Muscle of back (tissue), 13 donors: ENCODE measurements around the gene RASA4. TPM values are rescaled to one million over a fixed set of nuclear protein-coding genes. Genes with fewer than 3 reads are reported as not detected.
"Not testable (repeated sequence)": the region's sequence is repeated elsewhere in the genome, so short reads cannot be mapped to it uniquely, and the experiment has no call there.

Experiments used
- DNase-seq, 3 donors: peaks; one replicate each; pipeline versions ENCODE4 v3.0.0 to v3.0.0-alpha.2; 2013
- long read RNA-seq, 9 donors: transcript quantifications; one replicate each; lab custom pipeline, GENCODE V29; 2026
- polyA plus RNA-seq, 10 donors: library from polyadenylated mRNA; unstranded; fragments of 120-200 nt; gene quantifications; one replicate each; pipeline ENCODE4 v1.2.1, GENCODE V29; 2013; ENCODE audit not compliant: insufficient read length in 10 of 10

Gene RASA4
- 10 to 100 TPM; 16.3 to 43.7 (median 27.8) TPM for polyA plus RNA-seq
- long read RNA-seq, donor 1, partial matches to known transcripts = 0 of 3 reads
- long read RNA-seq, donor 1, other reads (novel, unspliced or antisense) = 0 of 3 reads
- long read RNA-seq, donor 2 = 0 reads
- long read RNA-seq, donor 3 = 0 reads
- long read RNA-seq, donor 4 = 0 reads
- long read RNA-seq, donor 5, partial matches to known transcripts = 0 of 1 reads
- long read RNA-seq, donor 5, other reads (novel, unspliced or antisense) = 0 of 1 reads
- long read RNA-seq, donor 6, partial matches to known transcripts = 8 of 9 reads
- long read RNA-seq, donor 6, other reads (novel, unspliced or antisense) = 0 of 9 reads
- long read RNA-seq, donor 7 = 0 reads
- long read RNA-seq, donor 8 = 0 reads
- long read RNA-seq, donor 9, partial matches to known transcripts = 0 of 1 reads
- long read RNA-seq, donor 9, other reads (novel, unspliced or antisense) = 0 of 1 reads

DNA sequence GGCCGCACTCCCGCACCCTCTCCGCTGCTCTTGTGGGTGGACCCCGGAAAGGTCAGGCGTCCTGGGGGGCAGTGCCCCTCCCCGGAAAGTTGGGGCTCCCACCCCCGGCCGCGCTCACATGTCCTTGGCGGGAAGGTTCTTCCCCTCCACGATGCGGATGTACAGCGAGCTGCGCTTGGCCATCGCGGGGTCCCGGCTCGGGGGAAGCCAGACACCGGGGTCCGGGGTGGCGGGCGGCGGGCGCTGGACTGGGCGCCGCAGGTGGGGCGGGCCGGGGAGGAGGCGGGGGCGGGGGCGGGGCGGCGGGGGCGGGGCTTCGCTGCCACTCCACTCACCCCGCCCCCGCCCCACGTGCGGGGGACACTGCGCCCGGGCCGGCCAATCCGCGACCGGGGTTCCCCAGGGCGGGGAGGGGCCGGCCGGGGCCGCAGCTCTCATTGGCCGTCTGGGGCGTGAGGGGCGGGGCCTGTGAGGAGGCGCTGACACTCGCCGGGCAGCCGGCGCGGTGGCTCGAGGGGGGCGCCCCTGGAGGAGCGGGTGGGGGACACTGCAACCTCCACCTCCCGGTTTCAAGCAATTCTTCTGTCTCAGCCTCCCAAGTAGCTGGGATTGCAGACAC, at the start of gene RASA4:
Gene RASA4, minus strand, starts transcription at position 250 of the 619 bp plus-strand sequence. Its CDS starts 67 bp downstream, at position 183.
- DNase-seq = peak in 2 of 3 donors; percentile 34 to 46

DNA sequence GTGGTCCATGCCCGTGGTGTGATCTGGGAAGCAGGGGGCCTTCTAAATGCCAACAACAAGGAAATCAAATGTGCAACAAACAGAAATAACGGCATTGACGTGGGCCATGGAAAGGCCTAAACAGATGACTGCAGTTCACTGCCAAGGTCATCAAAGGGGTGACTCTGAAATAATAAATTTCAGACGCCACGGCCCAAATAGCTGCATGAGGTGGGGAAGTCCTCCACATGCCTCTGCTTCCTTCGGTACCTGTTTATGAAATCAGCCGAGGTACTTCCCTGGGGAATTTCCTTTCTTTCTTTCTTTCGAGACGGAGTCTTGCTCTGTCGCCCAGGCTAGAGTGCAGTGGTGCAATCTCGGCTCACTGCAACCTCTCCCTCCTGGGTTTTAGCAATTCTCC, 48.2 kb upstream of the RASA4 start:
- DNase-seq = not testable (repeated sequence)

DNA sequence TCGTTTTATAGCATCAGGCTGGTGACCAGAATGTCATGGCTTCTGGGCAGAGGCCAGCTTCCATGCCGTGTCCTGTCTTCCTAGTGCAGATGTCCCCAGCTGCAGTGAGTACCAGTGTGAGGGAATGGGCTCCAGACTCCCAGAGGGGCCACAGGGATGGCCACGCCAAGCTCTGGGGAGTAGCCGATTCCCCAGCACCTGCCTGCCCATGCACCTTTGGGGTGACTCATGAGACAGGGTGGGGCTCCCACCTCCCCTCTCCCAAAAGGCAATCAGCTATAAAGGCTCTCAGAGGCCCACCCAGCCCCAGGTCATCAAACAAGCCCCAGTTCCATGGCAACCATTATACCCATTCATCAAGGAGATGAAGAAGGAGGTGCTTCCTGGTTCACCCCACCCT, 33.4 kb upstream of the RASA4 start, which contains the start of gene SPDYE2B:
Gene SPDYE2B, plus strand, starts transcription at position 396 of the 400 bp plus-strand sequence. CDS start 2,030 bp downstream, outside the sequence.
- DNase-seq = not testable (repeated sequence)

DNA sequence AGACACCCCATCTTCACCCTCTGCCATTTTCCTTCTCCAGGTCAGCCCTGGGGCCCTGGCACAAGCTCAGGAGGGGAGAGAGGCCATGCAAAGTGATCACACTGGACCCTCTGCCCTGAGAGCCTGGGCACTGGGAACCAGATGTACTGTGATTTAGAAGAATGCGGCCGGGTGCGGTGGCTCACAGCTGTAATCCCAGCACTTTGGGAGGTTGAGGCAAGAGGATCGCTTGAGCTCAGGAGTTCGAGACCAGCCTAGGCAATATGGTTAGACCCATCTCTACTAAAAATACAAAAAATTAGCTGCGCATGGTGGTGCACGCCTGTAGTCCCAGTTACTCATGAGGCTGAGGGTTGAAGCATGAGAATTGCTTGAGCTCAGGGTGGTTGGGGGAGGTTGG, 31.3 kb upstream of the RASA4 start:
- not testable (repeated sequence) for DNase-seq

DNA sequence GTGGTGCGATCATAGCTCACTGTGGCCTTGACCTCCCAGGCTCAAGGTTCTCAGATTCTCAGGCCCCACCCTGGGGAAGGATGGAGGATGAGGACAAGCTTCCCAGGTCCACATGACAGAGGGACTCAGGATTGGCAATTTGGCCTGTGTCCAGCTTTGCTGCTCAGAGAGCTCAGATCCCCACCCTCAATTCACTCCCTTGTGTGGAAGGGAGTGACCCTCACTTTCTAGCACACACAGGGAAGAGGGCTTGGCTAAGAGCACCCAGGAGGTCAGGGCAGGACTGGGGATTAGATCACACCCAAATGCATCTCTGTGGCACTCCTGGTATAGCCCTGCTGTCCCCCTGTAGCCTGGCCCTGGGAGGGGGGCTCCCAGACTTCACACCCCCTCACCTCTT, 26.8 kb upstream of the RASA4 start:
- not testable (repeated sequence) for DNase-seq

DNA sequence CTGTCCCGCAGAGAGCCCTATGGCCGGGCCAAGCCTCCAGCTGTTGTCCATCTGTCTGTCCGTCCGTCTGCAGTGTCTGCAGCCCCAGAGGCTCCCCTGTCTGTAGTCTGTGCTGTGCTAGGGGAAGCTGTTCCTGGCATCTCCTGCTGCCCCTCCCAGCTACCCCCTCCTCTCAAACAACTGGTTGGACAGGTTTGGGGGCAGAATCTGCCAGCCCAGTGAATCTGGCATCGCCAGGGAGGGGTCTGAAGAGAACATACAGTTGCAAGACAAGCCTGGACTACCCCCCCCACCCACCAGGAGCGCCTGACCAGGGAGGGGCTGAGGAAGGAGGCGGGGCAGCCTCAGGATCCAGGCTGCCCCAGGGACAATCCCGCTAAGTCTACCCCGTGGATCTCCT, 26.1 kb upstream of the RASA4 start, which contains the start of gene UPK3BL1:
Gene UPK3BL1, minus strand, starts transcription at position 101 of the 400 bp plus-strand sequence. Its CDS starts 50 bp downstream, at position 51.
- DNase-seq = not testable (repeated sequence)

DNA sequence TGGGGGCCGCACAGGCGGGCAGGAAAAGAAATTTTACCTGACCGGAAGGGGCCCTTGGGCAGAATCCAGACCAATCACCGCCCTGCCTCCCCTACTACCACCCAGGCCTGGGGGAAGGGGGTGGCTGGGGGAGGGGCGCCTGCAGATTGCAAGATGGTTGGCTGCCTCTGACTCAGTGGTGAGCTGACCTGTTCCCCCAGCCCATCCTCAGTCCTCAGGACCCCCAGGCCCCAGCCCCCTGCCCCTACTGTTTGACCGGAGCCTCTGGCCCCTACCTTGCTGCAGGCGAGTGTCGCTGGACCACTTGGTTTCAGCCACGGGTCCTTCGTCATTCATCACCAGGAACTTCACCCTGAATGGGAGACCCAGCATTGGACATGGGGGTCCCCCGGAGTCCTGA, 22.3 kb upstream of the RASA4 start:
- DNase-seq = peak in 1 of 3 donors; percentile 0

DNA sequence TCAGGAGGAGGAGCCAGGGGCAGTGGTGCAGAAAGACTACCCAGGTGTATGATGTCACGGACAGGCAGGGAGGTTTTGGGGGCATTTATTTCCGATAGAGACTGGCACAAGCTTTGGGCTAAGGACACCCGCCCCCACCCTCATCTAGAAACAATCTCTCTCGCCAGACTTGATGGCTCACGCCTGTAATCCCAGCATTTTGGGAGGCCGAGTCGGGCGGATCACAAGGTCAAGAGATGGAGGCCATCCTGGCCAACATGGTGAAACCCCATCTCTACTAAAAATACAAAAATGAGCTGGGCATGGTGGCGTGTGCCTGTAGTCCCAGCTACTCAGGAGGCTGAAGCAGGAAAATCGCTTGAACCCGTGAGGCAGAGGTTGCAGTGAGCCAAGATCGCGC, 20.4 kb upstream of the RASA4 start:
- not testable (repeated sequence) for DNase-seq

DNA sequence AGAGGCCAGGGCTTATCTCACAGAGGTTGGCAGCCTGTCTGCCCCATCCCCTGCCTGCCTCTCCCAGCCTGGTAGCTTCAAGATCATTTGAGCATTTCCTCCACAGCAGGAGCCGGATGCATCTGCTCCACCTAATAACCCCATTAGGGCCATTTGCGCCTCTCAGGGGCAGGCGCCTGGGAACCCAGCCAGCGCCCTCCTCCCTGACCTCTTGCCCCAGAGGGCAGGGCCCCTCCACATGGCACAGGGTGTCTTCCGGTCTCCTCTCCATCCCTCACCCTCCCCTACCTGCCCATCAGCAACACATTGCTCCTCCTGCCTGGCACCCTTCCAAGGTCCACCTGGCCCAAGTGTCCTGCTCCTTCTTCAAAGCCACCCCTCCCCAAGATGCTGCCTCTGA, 18.8 kb upstream of the RASA4 start:
- DNase-seq = not testable (repeated sequence)

DNA sequence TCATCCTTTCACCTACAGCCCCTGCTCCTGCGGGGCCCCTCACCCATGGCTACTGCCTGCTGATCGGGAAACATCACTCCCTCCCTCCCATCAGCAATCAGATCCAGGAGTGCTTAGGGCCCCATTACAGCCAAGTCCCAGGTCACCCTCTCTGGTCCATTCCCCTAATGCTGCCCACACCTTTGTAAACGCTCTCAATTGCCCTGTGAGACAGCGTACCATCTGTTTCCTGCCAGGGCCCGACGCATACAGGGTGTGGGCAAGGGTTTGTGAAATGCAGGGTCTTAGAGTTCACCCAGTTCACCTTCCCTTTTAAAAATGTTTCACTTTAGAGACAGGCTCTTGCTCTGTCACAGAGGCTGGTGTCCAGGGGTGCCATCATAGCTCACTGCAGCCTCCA, 17.7 kb upstream of the RASA4 start:
- not testable (repeated sequence) for DNase-seq

DNA sequence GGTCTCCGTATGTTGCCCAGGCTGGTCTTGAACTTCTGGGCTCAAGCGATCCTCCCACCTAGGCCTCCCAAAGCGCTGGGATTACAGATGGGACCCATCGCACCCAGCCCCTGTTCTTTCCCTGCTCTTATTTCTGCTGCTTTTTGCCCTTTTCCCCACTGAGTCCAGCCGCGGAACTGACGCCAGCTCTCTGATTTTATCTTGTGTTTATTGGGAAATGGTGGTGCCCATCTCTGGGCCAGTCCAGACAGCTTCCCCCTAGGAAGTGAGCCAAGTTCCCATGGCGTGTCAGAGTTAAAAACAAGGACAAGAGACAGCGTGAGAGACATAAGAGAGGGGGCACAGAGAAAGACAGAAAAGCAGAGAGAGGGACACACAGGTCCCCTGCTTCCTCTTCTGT, 14.1 kb upstream of the RASA4 start:
- DNase-seq = not testable (repeated sequence)

DNA sequence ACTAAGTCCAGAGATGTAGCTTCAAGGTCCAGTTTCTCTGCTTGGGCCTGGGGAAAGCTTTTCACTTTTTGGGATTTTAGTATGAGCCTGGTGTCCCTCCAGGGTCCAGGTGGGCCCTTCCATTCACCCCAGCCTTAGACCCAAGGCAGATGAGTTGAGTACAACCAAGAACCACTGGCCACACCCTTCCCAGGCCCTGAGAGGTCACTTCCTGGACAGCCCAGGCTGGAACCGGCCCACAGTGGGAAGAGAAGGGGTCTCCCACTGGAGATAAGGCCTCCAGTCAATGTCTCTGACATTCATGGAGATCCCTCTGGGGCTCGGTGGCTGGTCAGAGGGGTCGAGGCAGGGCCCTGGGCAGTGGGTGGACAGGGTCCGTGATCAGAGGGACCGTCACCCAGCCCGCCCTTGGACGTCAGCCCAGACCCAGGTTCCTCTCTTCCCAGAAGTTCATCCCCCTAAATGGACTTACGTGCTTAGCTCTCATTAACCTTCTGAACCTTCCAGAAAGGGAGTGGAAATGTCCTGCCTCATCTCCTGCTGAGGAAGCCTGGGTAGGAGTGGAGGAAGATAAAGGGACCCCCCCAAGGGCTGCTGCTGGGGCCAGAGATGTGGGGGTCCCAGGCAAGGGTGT, 10.8 kb upstream of the RASA4 start:
- not testable (repeated sequence) for DNase-seq

DNA sequence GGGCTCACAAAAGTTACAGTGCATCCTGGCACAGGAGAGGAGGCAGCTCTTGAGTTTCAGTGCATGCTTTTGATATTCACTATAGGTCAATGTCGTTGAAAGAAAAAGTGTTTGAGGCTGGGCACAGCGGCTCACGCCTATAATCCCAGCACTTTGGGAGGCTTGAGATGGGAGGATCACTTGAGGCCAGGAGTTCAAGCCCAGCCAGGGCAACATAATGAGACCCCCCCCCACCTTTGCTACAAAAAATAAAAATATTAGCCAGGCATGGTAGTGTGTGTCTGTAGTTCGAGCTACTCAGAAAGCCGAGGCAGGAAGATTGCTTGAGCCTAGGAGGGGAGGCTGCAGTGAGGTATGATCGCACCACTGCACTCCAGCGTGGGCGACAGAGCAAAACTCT, 1.6 kb upstream of the RASA4 start:
- DNase-seq = peak in 1 of 3 donors; percentile 0

DNA sequence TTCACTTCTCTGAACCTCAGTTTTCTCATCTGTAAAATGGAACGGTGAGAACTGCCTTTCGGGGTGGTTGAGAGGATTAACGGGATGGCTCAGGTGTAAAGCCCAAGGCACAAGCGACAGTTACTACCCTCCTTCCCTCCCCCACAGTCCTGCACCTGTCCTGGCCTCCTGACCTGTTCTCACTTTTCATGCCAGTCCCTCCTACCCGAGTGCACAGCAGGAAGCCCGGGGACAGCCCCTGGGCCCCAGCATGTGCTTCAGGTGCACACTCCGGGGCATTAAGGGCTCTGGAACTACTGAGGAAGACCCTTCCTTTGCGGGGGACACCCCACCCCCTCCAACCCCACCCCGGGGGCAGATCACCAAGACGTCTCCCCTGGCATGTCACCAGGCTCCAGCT, 626 bp downstream of the RASA4 start:
- not testable (repeated sequence) for DNase-seq

DNA sequence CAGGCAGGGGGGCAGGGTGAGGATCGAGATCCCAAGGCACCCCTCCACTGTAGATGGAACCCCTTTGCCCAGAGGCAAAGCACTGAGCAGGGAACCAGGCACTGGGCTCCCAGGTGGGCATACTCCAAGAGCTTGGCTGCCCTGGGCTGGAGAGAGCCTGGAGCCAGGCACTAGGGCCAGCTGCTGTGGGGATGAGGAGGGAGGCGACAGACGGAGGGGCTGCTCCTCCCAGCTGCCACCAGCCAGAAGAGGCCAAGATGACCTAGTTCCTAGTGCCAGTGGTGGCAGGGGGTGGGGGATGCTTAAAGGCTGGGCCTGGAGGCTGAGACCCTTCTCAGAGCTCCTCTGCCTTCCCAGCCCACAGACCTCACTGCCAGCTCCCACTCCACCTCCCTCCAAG, 1.7 kb downstream of the RASA4 start:
- DNase-seq = not testable (repeated sequence)

DNA sequence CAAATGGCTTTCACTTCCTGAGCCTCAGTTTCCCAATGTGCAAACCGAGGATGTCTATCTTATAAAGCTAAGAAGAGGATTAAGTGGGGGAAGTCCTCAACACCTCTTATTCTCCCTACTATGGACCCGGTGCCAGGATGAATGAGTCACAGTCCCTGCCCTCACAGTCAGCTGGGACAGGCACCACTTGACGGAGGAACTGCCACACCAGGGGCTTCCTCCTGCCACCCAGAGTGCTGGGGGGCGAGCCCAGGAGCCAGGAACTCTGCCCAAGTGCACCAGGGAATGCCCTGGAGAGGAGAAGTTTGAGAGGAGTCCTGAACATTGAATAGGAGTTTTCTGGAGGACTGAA, 2.2 kb downstream of the RASA4 start:
- DNase-seq = not testable (repeated sequence)

DNA sequence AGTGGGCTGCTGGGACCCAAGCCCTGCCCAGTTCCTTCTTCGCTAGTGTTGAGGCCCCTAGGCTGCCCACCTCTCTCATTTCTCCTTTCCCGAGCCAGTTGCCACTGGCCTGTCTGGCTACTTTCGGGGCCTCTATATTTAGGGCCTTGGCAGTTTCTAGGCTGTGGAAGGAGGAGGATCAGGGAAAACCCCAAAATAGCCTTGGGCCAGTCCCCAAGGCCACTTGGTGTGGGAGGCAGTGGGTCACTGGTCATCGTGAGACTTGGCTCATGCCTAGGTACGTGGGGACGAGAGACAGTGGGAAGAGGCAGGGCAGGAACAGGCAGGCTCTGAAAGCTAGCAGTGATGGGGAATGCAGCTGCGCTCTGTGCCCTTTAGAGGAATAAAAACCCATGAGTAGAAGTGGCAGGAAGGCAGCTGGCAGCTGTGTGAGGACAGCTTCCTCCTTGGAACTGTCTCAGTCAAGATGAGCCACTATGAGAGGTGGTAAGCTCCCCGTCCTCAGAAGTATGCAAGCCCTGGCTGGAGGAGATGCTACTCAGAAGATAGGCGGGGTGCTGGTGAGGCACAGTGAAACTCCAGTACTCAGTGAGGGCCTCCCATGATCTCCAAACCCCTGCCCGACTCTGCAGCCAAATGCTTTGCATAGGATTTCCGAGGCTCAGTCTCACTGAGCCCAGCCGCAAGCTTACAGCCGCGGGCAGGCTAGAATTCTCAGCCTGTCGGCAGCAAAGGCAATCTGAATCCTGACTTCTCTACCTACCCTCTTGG, 2.8 kb downstream of the RASA4 start:
- not testable (repeated sequence) for DNase-seq

DNA sequence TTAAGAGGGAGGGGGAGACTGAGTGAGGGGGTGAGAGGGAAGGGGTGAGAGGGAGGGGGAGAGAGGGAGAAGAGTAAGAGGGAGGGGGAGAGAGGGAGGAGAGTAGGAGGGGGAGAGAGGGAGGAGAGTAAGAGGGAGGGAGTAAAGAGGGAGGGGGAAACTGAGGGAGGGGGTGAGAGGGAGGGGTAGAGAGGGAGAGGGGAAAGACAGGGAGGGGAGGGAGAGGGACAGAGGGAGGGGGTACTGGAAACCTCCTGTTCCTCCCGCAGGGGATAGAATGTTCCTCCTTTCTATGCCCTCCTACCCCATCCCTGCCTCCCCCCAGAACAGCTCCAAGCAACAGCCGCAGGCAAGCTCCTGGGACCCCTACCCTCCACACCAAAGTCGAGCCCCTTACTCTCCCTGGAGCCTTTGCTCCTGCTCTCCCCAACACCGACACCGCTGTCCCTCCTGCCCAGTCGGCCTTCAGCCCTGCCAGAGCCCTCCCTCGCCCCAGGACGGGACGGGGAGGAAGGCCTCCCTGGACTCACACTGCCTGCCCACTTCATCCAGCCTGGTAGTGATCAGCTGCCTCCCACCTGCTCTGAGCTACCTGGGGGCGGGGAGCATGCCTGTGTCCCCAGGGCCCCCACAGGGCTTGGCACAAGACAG, 4.8 kb downstream of the RASA4 start:
- peak in 2 of 3 donors; percentile 38 to 69 for DNase-seq

DNA sequence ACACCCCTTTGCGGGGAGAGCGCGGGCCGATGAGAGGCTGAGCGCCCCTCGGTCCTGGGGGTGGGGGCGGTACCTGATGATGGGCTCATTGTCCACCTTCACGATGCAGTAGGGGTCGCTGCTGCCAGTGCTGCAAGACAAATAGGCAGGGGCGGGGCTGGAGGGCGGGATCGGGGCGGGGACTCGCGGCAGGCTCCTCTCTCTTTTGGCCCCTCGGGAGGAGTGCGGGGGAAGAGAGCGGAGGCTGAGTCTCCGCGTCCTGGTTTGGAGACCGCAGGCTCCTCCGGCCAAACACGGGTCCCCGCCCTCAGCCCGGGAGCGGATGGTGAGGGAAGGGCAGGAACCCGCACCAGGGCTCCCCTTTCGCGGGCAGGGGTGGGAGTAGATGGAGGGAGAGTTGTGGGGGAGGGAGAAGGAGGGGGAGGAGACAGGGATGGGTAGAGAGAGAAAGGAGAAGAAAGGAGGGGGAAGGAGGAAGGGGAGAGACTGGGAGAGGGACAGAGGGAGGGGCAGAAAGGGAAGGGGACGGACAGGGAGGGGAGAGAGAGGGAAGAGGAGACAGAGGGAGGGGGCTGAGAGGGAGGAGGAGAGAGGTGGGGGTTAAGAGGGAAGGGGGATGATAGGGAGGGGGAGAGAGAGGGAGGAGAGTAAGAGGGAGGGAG, 5.4 kb downstream of the RASA4 start:
- not testable (repeated sequence) for DNase-seq

DNA sequence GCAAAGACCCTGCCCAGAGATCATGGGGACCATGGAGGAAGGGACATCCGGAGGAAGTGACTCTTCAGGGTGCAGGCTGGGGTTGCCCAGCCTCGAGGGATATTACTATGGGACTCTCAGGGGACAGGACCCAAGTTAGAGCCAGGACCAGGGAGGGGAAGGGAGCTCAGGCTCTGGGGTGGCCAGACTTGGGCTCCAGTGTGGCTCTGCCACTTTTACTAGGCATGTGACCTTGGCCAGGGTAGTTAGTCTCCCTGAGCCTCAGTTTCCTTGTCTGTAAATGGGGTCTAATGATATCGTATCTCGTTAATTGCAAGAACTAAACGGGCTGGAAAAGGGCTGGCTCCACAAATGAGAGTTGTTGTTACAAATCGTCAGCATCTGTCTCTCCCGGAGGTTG, 6.1 kb downstream of the RASA4 start:
- DNase-seq = not testable (repeated sequence)
